Ishikawa (cell line): Measurements from ENCODE around the gene UAP1L1.

ENCODE experiments used
- CEBPB ChIP-seq: IDR thresholded peaks from 2 replicates; pipeline ENCODE4 v1.6.1; 2012
- CREB1 ChIP-seq: IDR thresholded peaks from 2 replicates; pipeline ENCODE4 v1.6.1; 2012; ENCODE audit warnings: low read depth
- EGR1 ChIP-seq: IDR thresholded peaks from 2 replicates; pipeline ENCODE4 v1.6.1; 2012
- EP300 ChIP-seq: IDR thresholded peaks from 2 replicates; pipeline ENCODE4 v1.6.1; 2012; ENCODE audit warnings: borderline replicate concordance
- FOXM1 ChIP-seq: IDR thresholded peaks from 2 replicates; pipeline ENCODE4 v1.6.1; 2012; ENCODE audit warnings: low read depth, borderline replicate concordance
- NFIC ChIP-seq: IDR thresholded peaks from 2 replicates; pipeline ENCODE4 v1.6.1; 2012
- RAD21 ChIP-seq: IDR thresholded peaks from 2 replicates; pipeline ENCODE4 v1.6.1; 2012; ENCODE audit warnings: low read depth
- TAF1 ChIP-seq: IDR thresholded peaks from 2 replicates; pipeline ENCODE4 v1.6.1; 2012; ENCODE audit warnings: low read depth, mild to moderate bottlenecking
- TCF12 ChIP-seq: IDR thresholded peaks from 2 replicates; pipeline ENCODE4 v1.6.1; 2012; ENCODE audit warnings: low read depth
- TEAD4 ChIP-seq: IDR thresholded peaks from 2 replicates; pipeline ENCODE4 v1.6.1; 2012
- YY1 ChIP-seq: IDR thresholded peaks from 2 replicates; pipeline ENCODE4 v1.6.1; 2012; ENCODE audit warnings: low read depth
- ZBTB7A ChIP-seq: IDR thresholded peaks from 2 replicates; pipeline ENCODE4 v1.6.1; 2012; ENCODE audit warnings: low read depth
- TF ChIP-seq, protein P1 (sequence below): IDR thresholded peaks from 2 replicates; pipeline ENCODE4 v1.6.1; 2012
- TF ChIP-seq, protein P2 (sequence below): IDR thresholded peaks from 2 replicates; pipeline ENCODE4 v1.6.1; 2012
- TF ChIP-seq, protein P3 (sequence below): IDR thresholded peaks from 2 replicates; pipeline ENCODE4 v1.6.1; 2012; ENCODE audit warnings: low read depth, mild to moderate bottlenecking

The UAP1L1 gene

DNA sequence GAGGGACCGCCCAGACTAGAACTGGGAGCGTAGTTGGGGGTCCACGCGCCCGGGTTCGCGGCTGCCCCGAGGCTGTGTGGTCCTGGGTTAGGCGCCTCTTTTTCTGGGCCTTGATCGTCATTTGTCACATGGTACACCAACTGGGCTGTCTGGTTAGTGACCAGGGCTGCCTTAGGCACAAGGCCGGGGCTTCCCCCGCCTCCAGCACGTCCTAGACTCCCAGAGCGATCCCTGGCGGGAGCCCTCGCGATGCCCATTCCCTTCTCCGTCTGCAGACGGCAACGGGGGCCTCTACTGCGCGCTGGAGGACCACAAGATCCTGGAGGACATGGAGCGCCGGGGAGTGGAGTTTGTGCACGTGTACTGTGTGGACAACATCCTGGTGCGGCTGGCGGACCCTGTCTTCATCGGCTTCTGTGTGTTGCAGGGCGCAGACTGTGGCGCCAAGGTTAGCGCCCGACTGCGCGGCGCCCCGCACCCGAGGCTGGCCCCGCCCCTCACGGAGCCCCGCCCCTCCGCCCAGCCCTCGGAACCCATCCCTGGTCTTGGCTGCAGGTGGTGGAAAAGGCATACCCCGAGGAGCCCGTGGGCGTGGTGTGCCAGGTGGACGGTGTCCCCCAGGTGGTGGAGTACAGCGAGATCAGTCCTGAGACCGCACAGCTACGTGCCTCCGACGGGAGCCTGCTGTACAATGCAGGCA, 1.5 kb downstream of the UAP1L1 start:
- TF ChIP-seq, protein P1, sequence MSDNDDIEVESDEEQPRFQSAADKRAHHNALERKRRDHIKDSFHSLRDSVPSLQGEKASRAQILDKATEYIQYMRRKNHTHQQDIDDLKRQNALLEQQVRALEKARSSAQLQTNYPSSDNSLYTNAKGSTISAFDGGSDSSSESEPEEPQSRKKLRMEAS, result no peak
- TF ChIP-seq ZBTB7A (no peak), TEAD4 (no peak), NFIC (no peak), EP300 (no peak), EGR1 (no peak), TAF1 (no peak), CREB1 (no peak), RAD21 (no peak), FOXM1 (no peak), YY1 (no peak), CEBPB (no peak), TCF12 (no peak)
- TF ChIP-seq, protein P2, sequence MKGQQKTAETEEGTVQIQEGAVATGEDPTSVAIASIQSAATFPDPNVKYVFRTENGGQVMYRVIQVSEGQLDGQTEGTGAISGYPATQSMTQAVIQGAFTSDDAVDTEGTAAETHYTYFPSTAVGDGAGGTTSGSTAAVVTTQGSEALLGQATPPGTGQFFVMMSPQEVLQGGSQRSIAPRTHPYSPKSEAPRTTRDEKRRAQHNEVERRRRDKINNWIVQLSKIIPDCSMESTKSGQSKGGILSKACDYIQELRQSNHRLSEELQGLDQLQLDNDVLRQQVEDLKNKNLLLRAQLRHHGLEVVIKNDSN, result no peak
- TF ChIP-seq, protein P3, sequence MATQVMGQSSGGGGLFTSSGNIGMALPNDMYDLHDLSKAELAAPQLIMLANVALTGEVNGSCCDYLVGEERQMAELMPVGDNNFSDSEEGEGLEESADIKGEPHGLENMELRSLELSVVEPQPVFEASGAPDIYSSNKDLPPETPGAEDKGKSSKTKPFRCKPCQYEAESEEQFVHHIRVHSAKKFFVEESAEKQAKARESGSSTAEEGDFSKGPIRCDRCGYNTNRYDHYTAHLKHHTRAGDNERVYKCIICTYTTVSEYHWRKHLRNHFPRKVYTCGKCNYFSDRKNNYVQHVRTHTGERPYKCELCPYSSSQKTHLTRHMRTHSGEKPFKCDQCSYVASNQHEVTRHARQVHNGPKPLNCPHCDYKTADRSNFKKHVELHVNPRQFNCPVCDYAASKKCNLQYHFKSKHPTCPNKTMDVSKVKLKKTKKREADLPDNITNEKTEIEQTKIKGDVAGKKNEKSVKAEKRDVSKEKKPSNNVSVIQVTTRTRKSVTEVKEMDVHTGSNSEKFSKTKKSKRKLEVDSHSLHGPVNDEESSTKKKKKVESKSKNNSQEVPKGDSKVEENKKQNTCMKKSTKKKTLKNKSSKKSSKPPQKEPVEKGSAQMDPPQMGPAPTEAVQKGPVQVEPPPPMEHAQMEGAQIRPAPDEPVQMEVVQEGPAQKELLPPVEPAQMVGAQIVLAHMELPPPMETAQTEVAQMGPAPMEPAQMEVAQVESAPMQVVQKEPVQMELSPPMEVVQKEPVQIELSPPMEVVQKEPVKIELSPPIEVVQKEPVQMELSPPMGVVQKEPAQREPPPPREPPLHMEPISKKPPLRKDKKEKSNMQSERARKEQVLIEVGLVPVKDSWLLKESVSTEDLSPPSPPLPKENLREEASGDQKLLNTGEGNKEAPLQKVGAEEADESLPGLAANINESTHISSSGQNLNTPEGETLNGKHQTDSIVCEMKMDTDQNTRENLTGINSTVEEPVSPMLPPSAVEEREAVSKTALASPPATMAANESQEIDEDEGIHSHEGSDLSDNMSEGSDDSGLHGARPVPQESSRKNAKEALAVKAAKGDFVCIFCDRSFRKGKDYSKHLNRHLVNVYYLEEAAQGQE, result no peak

DNA sequence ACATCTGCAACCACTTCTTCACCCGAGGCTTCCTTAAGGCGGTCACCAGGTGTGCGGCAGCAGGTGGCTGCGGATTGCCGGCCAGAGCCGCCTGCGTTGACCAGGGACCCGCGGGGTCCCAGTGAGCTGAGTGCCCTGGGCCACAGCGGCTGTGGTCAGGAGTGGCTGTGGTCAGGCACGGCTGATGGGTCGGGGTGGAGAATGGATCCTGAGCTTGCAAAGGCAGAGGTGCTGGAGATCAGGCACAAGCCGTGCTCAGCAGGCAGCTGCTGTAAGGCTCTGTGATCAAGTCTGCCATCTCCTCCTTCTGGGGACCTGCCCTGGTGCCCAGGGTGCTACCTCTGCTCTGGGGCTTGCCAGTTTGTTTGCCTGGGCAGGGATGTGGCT, 2.1 kb downstream of the UAP1L1 start:
- no peak for TF ChIP-seq ZBTB7A
- TF ChIP-seq YY1, result no peak
- no peak for TF ChIP-seq TEAD4
- TF ChIP-seq CREB1, result no peak
- TF ChIP-seq, protein P2, result no peak
- TF ChIP-seq NFIC, result no peak
- TF ChIP-seq, protein P1, result no peak
- no peak for TF ChIP-seq FOXM1
- TF ChIP-seq CEBPB, result no peak
- TF ChIP-seq TAF1, result no peak

DNA sequence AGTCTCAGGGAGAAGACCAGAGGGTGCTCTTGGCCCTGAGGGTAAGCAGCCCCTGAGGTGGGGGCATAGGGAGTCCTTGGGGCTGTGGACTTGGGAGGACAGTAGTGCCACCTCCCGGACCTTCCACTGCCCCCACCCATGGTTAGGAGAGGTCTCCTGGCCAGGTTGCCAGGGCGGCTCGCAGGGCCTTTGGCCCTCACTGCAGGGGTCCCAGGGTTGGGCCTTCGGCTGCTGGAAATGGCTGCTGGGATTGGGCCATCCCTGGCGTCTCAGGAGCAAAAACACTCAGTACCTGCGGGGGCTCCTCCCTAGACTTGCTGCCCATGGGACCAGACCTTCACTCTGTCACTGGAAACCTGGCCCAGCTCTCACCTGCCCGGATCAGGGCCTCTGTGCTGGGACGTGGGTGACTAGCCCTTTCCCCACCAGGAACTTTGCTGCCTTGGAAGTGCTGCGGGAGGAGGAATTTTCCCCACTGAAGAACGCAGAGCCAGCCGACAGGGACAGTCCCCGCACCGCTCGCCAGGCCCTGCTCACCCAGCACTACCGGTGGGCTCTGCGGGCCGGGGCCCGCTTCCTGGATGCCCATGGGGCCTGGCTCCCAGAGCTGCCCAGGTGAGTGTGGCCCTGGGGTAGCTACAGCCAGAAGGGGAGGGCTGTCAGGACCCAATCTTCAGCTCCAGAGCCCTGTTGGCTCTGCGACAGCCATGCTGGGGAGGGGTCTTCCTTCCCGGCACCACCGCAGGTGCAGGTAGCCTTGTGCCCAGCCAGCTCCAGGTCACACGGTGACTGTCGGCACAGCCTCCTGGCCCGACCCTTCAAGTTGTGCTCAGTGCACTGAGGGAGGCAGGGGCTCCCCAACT, 3.2 kb downstream of the UAP1L1 start:
- TF ChIP-seq TEAD4 (no peak), EGR1 (no peak), CEBPB (no peak), ZBTB7A (no peak), YY1 (no peak), EP300 (no peak), FOXM1 (no peak), RAD21 (no peak), TCF12 (no peak), NFIC (no peak), TAF1 (no peak), CREB1 (no peak)
- TF ChIP-seq, protein P1, result no peak
- TF ChIP-seq, protein P2, result no peak
- TF ChIP-seq, protein P3, result no peak

DNA sequence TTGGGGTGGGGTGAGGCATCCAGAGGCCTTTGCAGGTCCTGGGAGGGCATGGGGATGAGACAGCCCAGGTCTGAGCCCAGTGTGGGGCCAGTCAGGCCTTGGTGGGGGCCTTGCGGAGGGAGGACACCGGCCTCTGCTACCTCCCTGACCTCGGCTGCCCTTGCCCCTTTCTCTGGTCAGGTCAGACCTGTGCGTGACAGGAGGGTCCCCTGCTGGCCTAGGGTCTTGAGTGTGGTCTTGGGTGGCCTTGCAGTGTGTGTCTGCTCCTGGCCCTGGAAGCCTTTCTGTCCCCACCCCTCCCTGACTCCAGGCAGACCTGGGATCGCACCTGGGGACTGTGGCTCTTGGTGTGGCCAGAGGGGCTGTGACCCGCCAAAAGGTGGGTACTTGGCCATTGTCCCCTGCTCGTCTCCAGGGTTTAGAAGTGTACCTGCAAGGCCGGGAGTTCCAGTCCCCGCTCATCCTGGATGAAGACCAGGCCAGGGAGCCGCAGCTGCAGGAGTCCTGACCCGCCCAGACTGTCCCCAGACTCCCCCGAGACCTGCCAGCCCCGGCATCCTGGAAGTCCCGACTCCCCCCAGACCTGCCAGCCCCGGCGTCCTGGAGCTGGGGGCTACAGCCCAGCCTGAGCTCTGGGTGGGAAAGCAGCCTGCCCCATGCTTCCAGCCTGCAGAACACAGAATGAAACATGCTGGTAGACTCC, 5.1 kb downstream of the UAP1L1 start:
- TF ChIP-seq NFIC, result no peak
- TF ChIP-seq RAD21, result no peak
- no peak for TF ChIP-seq TAF1
- TF ChIP-seq ZBTB7A, result no peak
- no peak for TF ChIP-seq CEBPB
- TF ChIP-seq TCF12, result no peak
- TF ChIP-seq YY1, result no peak
- no peak for TF ChIP-seq FOXM1
- TF ChIP-seq, protein P2, result no peak
- no peak for TF ChIP-seq EP300
- TF ChIP-seq CREB1, result no peak
- TF ChIP-seq, protein P3, result no peak
- TF ChIP-seq EGR1, result no peak
- TF ChIP-seq, protein P1, result no peak
- no peak for TF ChIP-seq TEAD4
